Testis (tissue), 2 donors: Measurements from ENCODE around the gene SMYD3.

Experiments
- CTCF ChIP-seq, 3 experiments: fragments of 450-650 bp in 2 of 3; fragments of 200-600 bp in 1 of 3; sonication (generic) in 1 of 3; IDR thresholded peaks; one replicate each; pipeline ENCODE4 v1.5.1; 2016 to 2019; ENCODE audit warnings: antibody characterized with exemption in 3 of 3, mild to moderate bottlenecking in 2 of 3, moderate library complexity in 1 of 3
- POLR2A ChIP-seq: fragments of 450-650 bp; IDR thresholded peaks from one replicate; pipeline ENCODE4 v1.6.1; 2017; ENCODE audit warnings: antibody characterized with exemption, mild to moderate bottlenecking, moderate library complexity

- TF ChIP-seq CTCF (IDR thresholded peaks at IDR 0.05), result peak; percentile 29 to 53 (median 39)
- TF ChIP-seq POLR2A, result no peak
These were observed 494.7 kb downstream of the SMYD3 start for GRCh38 chr1:246012341-246012740.
